ENCODE measurements around the gene PKP2.
A peak's percentile ranks its signal among the peaks of the same experiment; 100 is the strongest.

Gene PKP2

DNA sequence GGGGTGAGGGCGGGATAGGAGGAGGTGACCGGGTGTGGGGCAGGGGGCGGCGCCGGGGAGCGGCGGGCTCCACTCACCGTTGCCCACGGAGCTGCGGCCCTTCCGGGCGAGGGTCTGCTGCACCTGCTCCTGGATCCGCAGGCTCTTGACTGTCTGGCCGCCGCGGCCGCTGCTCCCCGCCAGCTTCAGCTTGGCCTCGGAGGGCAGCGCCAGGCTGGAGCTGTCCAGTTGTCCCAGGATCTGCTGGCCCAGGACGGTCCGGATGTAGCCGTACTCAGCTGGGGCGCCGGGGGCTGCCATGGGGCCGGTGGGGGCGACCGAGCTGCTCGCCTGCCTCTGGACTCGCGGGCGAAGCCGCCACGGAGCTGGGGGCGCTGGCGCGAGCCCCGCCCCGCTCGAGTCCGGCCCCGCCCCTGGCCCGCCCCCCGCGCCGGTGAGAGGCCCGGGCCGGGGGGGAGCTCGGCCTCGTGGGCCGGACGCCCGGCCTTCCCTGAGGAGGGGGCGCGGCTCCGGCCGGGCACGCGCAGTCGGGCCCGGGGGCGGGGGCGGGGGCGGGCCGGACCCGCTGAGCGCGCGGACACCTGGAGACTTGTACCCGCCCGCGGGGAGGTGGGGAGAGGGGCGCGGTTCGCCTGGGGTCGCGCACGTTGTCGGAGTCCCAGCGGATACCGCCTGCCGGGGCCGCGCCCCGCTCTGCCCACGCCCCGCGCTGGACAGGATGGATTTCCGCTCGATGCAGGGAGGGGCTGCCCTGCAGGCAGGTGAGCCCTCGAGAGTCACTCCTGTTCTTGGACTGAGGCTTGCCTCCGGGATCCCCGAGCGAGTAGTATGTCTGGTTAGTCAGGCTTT is at the start of gene PKP2:
Gene PKP2, minus strand, starts transcription at position 346 of the 849 bp plus-strand sequence. Its CDS starts 46 bp downstream, at position 300.
- DNase-seq: peak in 3 of 14 donors; percentile 19 to 46 (median 25)

DNA sequence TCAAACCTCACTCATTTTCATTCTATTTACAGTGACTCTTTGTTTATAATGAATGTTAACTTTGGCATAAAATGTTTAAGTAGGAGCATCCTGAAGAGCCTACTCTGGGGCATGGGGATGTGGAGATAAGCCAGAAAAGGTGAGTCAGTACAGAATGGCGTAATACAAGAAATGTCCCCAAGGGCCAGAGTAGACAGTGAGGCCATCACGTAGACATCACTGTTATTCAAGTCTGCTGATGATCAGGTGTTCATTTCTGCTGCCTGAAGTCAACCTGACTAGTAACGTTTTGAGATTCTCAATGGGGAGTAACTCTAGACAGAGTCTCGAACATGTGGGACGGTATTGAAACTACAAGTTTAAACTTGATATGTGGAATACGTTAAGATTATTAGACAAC is 47.6 kb upstream of the PKP2 start:
- no peak for DNase-seq

DNA sequence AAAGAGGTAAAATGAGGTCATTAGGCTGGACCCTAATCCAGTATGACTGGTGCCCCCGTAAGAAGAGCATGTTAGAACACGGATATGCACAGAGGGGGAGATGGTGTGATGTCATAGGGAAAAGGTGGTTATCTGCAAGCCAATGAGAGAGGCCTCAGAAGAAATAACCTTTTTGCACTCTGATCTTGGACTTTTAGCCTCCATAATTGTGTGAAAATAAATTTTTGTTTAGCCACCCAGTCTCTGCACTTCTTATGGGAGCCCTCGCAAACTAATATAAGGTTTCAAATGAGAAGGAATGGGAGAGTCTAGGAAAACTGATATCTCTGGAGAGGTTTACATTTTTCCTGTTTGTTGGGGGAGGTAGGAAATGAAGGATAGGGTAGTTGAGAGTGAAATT is 43.2 kb upstream of the PKP2 start:
- no peak for DNase-seq

DNA sequence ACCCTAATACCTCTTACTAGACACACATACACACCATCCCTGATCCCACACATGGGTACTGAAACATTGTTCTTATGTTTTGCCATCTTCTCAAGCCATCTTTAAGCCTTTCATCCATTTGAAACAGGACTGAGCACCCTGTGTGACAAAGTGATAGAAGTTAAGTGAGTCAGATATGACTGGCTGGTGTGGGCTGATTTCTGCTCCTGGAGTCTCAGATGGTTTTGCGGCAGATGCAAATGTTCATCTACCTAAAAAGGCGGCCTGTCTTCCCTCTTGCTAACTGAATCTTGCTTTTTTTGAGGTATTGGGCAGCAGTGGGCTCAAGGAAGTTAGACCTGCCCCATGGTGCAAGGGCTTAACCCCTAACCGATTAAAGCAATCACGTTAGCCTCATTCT is 30.4 kb upstream of the PKP2 start:
- no peak for DNase-seq

DNA sequence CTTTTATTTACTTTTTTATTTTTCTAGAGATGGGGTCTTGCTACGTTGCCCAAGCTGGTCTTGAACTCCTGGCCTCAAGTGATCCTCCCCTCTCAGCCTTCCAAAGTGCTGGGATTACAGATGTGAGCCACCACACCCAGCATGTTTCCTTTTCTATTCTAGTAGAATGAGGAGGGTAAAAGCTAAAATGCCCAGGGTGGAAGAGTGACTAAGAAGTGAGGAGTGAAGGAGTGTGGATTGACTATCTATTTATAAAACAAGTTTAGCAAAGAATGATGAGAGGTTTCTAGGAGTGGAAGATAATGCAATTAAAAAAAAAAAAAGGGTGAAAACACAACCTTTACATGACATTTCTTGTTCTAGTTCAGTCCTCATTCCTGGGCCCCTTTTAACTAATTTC is 29.8 kb upstream of the PKP2 start:
- DNase-seq: no peak

DNA sequence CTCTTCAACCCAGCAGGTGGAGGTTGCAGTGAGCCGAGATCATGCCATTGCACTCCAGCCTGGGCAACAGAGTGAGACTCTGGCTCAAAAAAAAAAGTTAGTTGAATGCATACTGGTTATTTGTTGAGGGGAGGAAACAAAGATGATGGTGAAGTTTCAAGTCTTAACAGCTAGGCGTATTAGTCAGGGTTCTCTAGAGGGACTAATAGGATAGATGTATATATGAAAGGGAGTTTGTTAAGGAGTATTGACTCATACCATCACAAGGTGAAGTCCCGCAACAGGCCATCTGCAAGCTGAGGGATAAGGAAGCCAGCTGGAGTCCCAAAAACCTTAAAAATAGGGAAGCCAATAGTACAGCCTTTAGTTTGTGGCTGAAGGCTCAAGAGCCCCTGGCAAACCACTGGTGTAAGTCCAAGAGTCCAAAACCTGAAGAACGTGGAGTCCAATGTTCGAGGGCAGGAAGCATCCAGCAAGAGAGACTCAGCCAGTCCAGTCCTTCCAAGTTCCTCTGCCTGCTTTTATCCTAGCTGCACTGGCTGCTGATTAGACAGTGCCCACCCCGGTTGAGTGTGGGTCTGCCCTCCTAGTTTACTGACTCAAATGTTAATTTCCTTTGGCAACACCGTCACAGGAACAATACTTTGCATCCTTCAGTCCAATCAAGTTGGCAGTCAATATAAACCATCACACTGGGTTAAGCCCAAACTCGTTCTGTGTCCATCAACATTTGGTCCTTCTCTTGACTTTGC is 26.1 kb upstream of the PKP2 start:
- DNase-seq: no peak

DNA sequence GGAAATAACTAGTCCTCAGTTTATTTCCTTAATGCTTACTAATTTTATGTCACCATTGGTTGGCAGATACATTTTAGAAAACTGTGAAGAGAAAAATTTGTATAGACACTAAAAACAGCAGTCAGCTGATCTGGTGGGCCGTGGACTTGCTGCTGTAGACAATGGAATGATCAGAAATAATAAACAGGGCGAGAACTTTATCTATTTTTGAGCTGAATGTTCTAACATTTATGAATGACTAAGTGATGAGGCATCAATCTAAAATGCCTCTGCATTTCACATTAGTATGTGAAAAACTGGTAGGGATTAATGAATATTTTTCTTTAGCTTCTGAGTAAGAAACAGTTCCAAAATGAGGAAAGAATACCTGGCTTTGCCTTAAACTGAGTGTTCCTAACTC is 24.8 kb upstream of the PKP2 start:
- DNase-seq: no peak

DNA sequence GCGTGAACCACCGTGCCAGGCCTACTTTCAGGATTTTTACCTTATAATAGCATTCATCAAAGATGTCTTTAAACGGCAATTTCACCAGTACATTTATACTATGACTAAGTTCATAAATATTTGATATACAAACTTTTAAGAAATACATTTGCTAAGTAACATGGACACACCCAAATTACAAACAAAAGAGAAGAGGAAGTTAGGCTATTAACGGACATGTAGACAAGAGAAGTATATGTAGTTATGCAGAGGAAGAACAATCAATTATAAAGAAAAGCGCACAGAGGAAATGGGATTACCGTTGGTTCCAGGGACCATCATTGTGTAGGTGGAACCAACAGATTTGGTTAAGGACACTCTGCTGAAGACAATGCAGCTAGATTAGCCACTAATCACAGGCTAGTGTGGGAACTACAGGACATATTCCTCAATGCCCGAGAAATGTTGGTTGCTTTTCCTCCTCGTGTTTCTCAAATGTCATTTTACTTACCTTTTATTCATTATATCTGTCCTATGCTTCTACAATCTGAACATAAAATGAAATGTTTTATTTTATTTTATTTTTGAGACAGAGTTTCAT is 24.0 kb upstream of the PKP2 start:
- DNase-seq: no peak

DNA sequence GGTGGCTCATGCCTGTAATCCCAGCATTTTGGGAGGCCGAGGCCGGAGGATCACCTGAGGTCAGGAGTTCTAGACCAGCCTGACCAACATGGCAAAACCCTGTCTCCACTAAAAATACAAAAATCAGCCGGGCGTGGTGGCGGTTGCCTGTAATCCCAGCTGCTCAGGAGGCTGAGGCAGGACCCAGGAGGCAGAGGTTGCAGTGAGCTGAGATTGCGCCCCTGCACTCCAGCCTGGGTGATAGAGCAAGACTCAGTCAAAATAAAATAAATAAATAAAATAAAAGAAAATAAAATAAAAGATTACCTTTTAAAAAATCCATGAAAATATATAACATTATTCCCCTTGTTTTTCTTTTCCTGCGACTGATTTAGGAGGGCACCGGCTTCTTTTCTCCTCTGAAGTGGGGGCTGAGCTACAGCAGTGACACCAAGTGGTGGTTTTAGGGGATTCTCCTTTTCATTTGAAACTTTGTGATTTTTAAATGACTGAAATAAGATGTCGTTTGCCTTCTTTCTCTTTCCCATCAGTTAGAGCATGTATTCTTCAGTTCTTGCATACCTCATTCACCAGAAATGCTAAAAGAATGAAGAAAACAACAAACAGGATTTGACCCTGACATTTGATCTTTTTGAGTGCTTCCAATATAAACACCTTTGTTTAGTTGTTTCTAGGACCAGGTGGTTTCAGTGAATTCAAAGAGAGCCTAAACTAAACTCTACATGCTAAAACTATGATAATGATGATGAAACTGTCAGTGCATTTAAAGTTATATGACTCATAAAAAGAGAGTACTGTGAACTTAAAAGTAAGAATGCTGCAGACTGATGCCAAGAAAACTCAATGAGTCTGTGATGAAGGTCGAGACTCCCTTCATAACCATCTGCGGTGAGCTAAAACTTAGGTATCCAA is 22.6 kb upstream of the PKP2 start:
- DNase-seq: peak in 1 of 14 donors; percentile 25

DNA sequence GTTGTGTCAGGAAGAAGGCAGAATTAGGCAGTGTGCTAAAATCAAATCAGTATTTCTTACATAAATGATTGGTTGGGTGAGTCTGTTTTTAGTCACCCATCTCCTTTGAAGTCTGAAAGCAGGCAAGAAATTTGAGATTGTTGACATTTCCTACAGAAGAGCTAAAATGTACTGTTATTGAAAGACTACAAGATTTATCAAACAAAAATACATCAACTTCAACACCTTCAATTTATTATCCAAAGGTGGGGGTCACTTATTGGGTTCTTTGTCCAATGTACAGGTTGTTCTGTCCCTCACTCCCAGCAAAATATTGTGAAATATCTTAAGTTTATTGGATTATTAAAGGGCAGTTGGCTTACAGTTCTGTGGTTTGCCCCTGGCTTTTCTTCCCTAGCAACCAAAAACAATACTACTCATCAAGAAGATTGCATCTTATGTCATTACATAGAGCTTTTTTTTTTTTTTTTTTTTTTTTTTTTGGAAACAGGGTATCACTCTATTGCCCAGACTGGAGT is 20.6 kb upstream of the PKP2 start:
- no peak for DNase-seq

DNA sequence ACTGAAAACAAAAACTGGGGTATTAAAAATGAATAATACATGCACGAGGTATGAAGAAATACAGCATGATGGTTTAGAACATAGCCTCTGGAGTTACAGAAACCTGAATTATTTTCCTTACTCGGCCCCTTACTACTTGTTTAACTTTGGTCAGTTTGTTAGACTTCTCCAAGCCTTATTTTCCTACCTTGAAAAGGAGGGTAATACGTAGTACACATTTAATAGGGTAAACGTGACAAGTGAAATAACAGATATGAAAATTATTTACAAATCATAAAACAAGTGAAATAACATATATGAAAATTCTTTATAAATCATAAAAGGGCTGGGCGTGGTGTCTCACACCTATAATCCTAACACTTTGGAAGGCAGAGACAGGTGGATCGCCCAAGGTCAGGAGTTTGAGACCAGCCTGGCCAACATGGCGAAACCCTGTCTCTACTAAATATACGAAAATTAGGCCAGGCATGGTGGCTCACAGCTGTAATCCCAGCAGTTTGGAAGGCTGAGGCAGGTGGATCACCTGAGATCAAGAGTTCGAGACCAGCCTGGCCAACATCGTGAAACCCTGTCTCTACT is 11.4 kb upstream of the PKP2 start:
- no peak for DNase-seq

DNA sequence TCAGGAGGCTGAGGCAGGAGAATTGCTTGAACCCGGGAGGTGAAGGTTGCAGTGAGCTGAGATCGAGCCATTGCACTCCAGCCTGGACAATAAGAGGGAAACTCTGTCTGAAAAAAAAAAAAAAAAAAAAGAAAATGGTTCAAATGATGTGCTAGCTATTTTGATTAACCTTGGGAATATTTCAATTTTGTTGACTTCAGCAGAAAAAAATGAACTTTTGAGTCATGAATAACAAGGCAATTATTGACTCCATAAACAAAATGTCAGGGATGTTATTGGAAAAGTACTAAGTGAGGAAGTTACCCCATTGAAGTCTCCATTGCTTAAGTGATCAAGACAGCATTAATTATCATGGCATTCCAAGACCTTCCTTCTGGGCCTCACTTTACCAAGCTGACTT is 10.6 kb upstream of the PKP2 start:
- no peak for DNase-seq

DNA sequence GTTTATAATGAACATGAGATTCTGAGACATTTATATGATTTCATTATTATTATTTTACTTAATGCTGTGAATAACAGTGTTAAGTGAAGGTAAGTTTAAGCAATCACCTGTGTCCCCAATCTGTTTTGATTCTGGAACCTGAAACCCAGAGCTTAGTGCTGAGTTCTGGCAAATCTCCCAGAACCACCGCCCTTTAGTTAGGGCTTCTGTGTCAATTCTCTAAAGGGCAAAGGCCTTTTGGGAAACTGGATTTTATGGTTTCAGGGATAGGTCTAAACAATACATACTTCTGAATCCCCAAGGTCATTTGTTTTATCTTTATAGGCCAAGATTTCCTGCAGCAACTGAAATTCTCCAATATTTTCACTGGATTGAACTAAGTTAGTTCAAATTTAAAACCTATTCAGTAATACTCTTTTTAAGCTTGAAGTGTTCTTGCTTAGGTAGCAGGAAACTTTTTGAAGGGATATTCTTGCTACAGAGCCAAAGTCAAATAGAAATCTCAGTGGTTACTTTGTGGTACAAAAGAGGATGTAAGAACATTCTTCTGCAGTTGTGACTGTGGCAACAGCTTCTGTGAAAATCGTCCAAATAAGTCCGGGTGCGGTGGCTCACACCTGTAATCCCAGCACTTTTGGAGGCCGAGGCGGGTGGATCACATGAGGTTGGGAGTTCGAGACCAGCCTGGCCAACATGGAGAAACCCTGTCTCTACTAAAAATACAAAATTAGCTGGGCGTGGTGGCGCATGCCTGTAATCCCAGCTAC is 10.0 kb upstream of the PKP2 start:
- DNase-seq: no peak

DNA sequence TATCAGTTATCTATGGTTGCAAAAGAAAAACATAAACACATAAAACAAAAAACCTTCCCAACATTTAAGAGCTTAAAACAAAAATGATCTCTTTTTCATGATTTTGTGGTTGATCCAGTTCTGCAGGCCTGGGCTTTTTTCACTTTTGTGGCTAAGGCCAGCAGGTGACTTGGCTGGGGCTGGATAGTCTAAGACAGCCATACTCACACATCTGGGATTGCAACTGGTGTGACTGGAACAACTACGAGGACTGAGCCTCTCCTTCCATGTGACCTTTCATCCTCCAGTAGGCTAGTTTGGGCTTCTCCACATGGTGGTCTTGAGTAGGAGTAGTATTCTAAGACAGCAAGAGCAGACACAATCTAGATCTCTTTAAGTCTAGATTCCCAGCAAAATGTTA is 7.2 kb upstream of the PKP2 start:
- no peak for DNase-seq

DNA sequence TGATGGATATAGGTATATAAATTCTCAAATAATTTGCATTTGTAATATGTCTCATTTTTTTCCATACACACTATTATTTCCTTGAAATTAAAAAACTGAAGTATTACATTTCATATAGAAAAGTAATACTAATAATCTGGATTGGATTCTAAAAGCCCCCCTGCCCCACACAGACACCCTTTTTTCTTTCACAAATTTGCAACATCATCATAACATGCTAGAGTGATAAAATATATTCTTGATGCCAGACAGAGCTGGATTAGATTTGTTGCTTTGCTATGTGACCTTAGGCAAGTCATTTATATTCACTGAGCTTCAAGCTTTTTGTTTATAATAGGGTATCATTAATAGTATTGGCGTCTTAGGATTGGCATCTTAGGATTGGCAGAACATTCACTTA is 6.7 kb upstream of the PKP2 start:
- no peak for DNase-seq

DNA sequence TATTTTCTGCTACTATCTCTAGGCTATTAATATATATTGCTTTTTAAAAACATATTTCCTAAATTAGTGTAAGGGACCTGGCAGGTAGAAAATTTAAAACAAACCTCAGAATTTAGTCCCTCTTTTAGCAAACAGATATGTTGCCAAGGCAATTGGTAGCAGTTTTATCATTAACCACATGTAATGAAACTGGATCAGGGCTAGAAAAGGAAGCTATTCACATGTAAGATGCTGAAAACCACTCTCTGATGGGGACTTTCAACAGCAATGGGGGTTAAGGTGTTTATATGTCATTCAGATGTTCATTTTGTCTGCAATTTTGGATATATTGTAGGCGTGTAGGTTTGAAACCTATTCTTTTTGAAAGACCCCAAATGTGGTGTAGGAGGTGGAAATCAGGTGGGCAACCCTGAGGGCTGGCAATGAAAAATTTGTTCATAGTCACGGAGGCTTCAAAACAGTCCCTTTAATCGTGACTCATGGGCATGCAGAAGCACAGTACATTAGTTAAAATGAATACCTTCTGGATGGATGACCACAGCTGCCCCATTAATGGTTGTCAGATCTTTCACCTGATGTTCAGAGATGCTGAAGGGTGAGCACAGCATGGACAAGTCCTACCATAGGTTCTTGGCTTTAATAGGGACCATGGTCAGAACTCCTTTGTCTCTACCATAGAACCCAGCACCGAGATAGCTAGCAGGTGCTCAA is 5.9 kb upstream of the PKP2 start:
- no peak for DNase-seq

DNA sequence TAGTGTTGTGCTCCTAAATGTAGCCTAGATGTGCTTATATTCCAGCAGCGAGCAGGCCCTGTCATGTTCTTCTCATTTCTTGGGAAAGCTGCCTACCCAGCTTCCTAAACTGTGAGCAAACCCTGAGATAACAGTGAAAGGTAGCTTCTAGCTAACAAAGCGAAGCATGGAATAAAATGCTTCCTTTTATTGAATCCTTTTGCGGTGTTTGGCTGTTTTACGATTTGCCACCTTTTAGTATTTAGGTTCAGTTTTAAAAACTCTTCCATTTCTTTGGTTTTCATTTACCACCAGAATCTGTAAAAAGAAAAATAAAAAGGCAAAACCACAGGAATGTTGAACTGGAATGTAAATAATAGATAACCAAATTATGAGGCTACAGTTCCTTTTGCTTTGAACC is 5.0 kb upstream of the PKP2 start:
- no peak for DNase-seq

DNA sequence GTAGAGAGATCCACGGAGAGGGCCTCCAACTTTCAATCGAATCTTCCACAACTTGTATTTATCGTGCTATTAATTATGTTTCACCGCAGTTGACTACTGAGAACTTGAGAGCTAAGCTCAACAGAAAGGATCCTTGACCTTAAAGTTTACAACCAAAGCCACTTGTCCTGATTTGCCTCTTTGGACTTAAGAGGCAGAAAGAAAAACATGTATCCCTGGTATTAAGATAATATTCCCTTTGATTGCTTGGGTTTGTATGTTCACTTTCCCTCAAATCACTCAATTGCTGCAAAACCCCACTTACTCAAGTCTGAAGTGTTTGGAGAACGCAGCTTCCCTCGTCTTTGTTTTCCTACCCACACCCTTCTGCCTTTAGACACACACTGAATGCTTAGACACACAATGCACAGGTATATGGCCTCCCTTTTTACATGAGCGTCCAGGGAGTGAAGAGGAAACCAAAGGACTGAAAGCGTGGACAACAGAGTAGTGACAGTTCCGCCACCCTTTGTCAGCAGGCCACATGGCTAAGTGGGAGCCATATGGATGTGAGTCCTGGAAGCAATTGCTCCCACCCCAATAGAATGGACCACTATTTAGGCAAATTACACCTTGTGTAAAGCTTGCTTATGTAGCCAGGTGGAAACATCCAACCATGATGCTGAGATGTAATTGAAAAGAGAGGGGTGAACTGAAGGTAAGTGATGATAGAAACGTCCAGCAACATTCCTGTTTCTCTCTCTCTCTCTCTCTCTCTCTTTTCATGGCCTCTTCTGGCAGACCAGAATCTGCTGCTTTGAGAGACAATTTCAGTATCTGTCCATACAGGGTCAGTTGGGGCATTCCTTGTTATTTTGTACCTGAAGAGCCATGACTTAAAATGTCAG is 1.4 kb upstream of the PKP2 start:
- no peak for DNase-seq

DNA sequence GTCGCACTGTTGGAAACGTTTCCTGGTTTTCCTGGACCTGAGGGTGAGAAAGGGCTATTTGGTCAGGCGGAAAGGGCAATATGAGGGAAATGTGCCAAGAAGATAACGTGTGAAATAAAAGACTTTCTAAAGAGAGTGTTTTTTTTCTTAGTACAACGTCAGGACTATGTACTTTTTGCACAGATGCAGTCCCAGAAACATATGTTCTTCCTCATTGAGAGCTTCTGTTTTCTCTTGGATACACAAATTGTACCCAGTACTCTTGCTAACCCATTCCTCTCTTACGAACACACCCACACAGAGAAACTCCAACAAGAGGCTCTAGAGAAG is 669 bp upstream of the PKP2 start:
- no peak for DNase-seq

All from C1 segment of cervical spinal cord (tissue), 14 donors.